SK-N-SH treated with all-trans-retinoic acid at 6 μM for 48 hours (cell line): ENCODE results near the gene KLK3.

Experiments used
- ARNTL ChIP-seq: fragments of 450-650 bp; formaldehyde crosslinking; IDR thresholded peaks from 2 replicates; pipeline ENCODE4 v1.5.0; 2020; ENCODE audit warnings: low read depth, mild to moderate bottlenecking, moderate library complexity, borderline replicate concordance
- CREB5 ChIP-seq: fragments of 250-450 bp; sonication (Bioruptor Pico); IDR thresholded peaks from 2 replicates; pipeline ENCODE4 v1.5.1; 2020; ENCODE audit warnings: low read depth, mild to moderate bottlenecking, moderate library complexity
- RARB ChIP-seq: fragments of 250-450 bp; sonication (Bioruptor Pico); IDR thresholded peaks from 2 replicates; pipeline ENCODE4 v1.8.0; 2021; ENCODE audit warnings: mild to moderate bottlenecking, moderate library complexity
- ZFP3 ChIP-seq: fragments of 250-450 bp; sonication (Bioruptor Pico); IDR thresholded peaks from 2 replicates; pipeline ENCODE4 v1.5.0; 2020; ENCODE audit warnings: mild to moderate bottlenecking, moderate library complexity
- ZNF70 ChIP-seq: fragments of 450-650 bp; formaldehyde crosslinking; IDR thresholded peaks from 2 replicates; pipeline ENCODE4 v1.5.0; 2020; ENCODE audit warnings: mild to moderate bottlenecking, moderate library complexity

- TF ChIP-seq RARB (CRISPR knock-in tag) (no peak), CREB5 (no peak), ZFP3 (no peak), ZNF70 (CRISPR knock-in tag) (no peak), ARNTL (CRISPR knock-in tag) (no peak)
These were observed 2.7 kb downstream of the KLK3 start for GRCh38 chr19:50857366-50857765.
